HepG2 (cell line): ENCODE data around the gene GMEB2. TPM values are rescaled to one million over a fixed set of nuclear protein-coding genes. Genes with fewer than 3 reads are reported as not detected.

Experiments used
- BHLHE40 ChIP-seq: IDR thresholded peaks from 2 replicates; pipeline ENCODE4 v1.6.1; 2011; ENCODE audit warnings: low read length, improper control_type of control experiment
- CC2D1A ChIP-seq: sonication (generic); formaldehyde crosslinking; IDR thresholded peaks from 2 replicates; pipeline ENCODE4 v1.8.1; 2023; ENCODE audit warnings: mild to moderate bottlenecking, missing genetic modification reagents
- GTF2F1 ChIP-seq: fragments of 150-350 bp; IDR thresholded peaks from 2 replicates; pipeline ENCODE4 v1.6.1; 2014; ENCODE audit warnings: low read length
- IKZF5 ChIP-seq: IDR thresholded peaks from 2 replicates; pipeline ENCODE4 v1.6.1; 2018; ENCODE audit warnings: missing genetic modification reagents, mild to moderate bottlenecking, missing compliant biosample characterization
- KLF6 ChIP-seq: IDR thresholded peaks from 2 replicates; pipeline ENCODE4 v1.8.0; 2016; ENCODE audit warnings: missing biosample characterization, missing genetic modification reagents
- NCOA2 ChIP-seq: sonication (generic); formaldehyde crosslinking; IDR thresholded peaks from 2 replicates; pipeline ENCODE4 v1.8.0; 2022; ENCODE audit warnings: inconsistent platforms
- POLR2G ChIP-seq: fragments of 200-400 bp; formaldehyde crosslinking; IDR thresholded peaks from 2 replicates; pipeline ENCODE4 v1.6.1; 2018; ENCODE audit warnings: mild to moderate bottlenecking, low read depth, low read length, moderate library complexity
- PPARG ChIP-seq: conservative IDR thresholded peaks from 2 replicates; pipeline ENCODE4 v1.6.1; 2016; ENCODE audit warnings: missing biosample characterization, missing genetic modification reagents
- SUZ12 ChIP-seq: fragments of 150-350 bp; IDR thresholded peaks from 2 replicates; pipeline ENCODE4 v1.6.1; 2014; ENCODE audit warnings: low read depth, low read length
- TIGD3 ChIP-seq: sonication (generic); formaldehyde crosslinking; IDR thresholded peaks from 2 replicates; pipeline ENCODE4 v1.5.1; 2020; ENCODE audit warnings: mild to moderate bottlenecking, missing genetic modification reagents, borderline replicate concordance
- U2AF1 ChIP-seq: fragments of 200-400 bp; formaldehyde crosslinking; optimal IDR thresholded peaks from 2 replicates; pipeline ENCODE3; 2017; ENCODE audit warnings: mild to moderate bottlenecking, low read depth, low read length
- ZBED4 ChIP-seq: sonication (generic); formaldehyde crosslinking; IDR thresholded peaks from 2 replicates; pipeline ENCODE4 v1.4.0; 2020; ENCODE audit warnings: missing genetic modification reagents, borderline replicate concordance
- ZBTB39 ChIP-seq: sonication (generic); formaldehyde crosslinking; IDR thresholded peaks from 2 replicates; pipeline ENCODE4 v1.5.0; 2020; ENCODE audit warnings: missing genetic modification reagents
- ZEB1 ChIP-seq: IDR thresholded peaks from 2 replicates; pipeline ENCODE4 v1.6.1; 2012; ENCODE audit warnings: mild to moderate bottlenecking, low read depth, inconsistent platforms; ENCODE audit not compliant: insufficient replicate concordance
- ZNF263 ChIP-seq: sonication (generic); formaldehyde crosslinking; IDR thresholded peaks from 2 replicates; pipeline ENCODE4 v1.4.0; 2020; ENCODE audit warnings: missing genetic modification reagents
- ZNF264 ChIP-seq: sonication (generic); formaldehyde crosslinking; IDR thresholded peaks from 2 replicates; pipeline ENCODE4 v1.4.0; 2020; ENCODE audit warnings: missing genetic modification reagents
- ZNF570 ChIP-seq: sonication (generic); formaldehyde crosslinking; IDR thresholded peaks from 2 replicates; pipeline ENCODE4 v1.4.0; 2020; ENCODE audit warnings: mild to moderate bottlenecking, missing genetic modification reagents, borderline replicate concordance
- ZNF780A ChIP-seq: sonication (generic); formaldehyde crosslinking; IDR thresholded peaks from 2 replicates; pipeline ENCODE4 v1.8.0; 2022; ENCODE audit warnings: mild to moderate bottlenecking, missing genetic modification reagents, moderate library complexity
- ZNF800 ChIP-seq: sonication (generic); formaldehyde crosslinking; IDR thresholded peaks from 2 replicates; pipeline ENCODE4 v1.4.0; 2020; ENCODE audit warnings: missing genetic modification reagents
- ZNF878 ChIP-seq: sonication (generic); formaldehyde crosslinking; IDR thresholded peaks from 2 replicates; pipeline ENCODE4 v1.8.1; 2023; ENCODE audit warnings: mild to moderate bottlenecking, missing genetic modification reagents, moderate library complexity
- polyA plus RNA-seq, 8 experiments: library from polyadenylated mRNA; depleted of rRNA in 3 of 8; stranded (reverse) in 7 of 8; unstranded in 1 of 8; fragments of >200 nt; fragmentation: Illumina TruSeq in 4 of 8; extraction: Trizol in 4 of 8; gene quantifications; 2 replicates each; pipeline versions ENCODE4 v1.2.1 to v1.2.3, GENCODE V29; 2011 to 2016; ENCODE audit warnings: low read depth in 4 of 8, missing spikeins in 1 of 8, mixed read lengths in 1 of 8; ENCODE audit not compliant: insufficient read depth in 1 of 8
- total RNA-seq, 5 experiments: library from RNA; depleted of rRNA; stranded (reverse); fragments of >200 nt; fragmentation: Illumina TruSeq; extraction: Trizol; gene quantifications; 2 replicates each; pipeline ENCODE4 v1.2.3, GENCODE V29; 2016; ENCODE audit warnings: low read depth in 1 of 5

GMEB2 gene
- total and polyA plus RNA-seq, 2 of the 13 experiments (the other 11 are each of a cell fraction or from before 2014, with no cell fraction given) = 10.6 to 12.4 TPM

GRCh38 chr20:63652192-63652980, 25.5 kb upstream of the GMEB2 start (continued):
- TF ChIP-seq ZBTB39 (peak; percentile 29; the same call in 1 of the 2 replicates), ZNF878 (no peak), ZNF263 (peak; percentile 50; the same call in 1 of the 2 replicates), CC2D1A (no peak), ZEB1 (peak; percentile 68), ZNF800 (CRISPR knock-in tag) (no peak), NCOA2 (CRISPR knock-in tag) (no peak), SUZ12 (no peak), IKZF5 (CRISPR knock-in tag) (no peak), KLF6 (CRISPR knock-in tag) (no peak), ZNF570 (CRISPR knock-in tag) (no peak; the same call in 1 of the 2 replicates), U2AF1 (no peak), ZBED4 (CRISPR knock-in tag) (no peak; the same call in 1 of the 2 replicates), BHLHE40 (no peak), ZNF264 (CRISPR knock-in tag) (no peak), ZNF780A (CRISPR knock-in tag) (peak; percentile 24; the same call in 1 of the 2 replicates), POLR2G (no peak), TIGD3 (CRISPR knock-in tag) (no peak), GTF2F1 (no peak), PPARG (CRISPR knock-in tag) (no peak)
